Endothelial cell of hepatic sinusoid (primary cell): Measurements from ENCODE around the gene LONP2.
"Not testable (repeated sequence)": the region's sequence is repeated elsewhere in the genome, so short reads cannot be mapped to it uniquely, and the experiment has no call there.

ENCODE experiments used
- in situ Hi-C: cut with HindIII; loops from 2 replicates; pipeline ENCODE4 v1.10.0; 2017; ENCODE audit warnings: low sequenced_read_pairs

Gene LONP2

GRCh38 chr16:48386559-48387312 is 142.6 kb downstream of the LONP2 start:
- in situ Hi-C loops = loop anchor here (5.0 kb wide), 1 partner anchor 61 kb away; no protein-coding TSS in a partner anchor

DNA sequence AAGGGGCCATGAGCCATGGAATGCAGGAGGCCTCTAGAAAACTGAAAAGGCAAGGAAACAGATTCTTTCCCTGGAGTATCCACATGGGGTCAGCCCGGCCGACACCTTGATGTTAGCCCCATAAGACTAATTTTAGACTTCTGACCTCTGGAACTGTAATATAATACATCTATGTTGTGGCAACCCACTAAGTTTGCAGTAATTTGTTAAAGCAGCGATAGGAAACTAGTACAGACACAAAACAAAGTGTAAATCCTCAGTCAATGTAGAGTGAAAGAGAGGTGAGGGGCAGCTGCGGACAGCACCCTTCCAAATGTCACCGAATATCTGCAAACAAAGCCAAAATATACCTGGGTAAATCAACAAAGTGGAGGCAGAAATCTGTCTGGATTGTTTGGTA is 148.3 kb downstream of the LONP2 start:
- in situ Hi-C loops = no loop called here

- in situ Hi-C loops = no loop called here
Observed at GRCh38 chr16:48393485-48394354, 149.6 kb downstream of the LONP2 start.

- in situ Hi-C loops = no loop called here
Observed at GRCh38 chr16:48394355-48394703, 150.2 kb downstream of the LONP2 start.

DNA sequence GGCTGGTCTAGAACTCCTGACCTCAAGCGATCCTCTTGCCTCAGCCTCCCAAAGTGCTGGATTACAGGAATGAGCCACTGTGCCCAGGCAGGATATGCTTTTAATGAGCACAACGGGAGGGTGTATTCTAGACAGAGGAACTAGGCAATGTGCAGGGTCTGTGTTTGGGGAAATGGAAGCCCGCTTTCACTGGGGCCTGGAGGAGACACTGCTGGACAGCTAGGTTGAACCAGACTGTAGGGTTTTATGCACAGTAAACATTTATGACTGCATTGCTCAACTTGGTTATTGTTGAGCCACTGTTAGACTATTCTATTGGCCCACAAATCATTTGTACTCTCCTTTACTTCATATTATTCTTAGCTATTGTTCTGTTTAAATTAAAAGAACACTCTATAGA is 151.3 kb downstream of the LONP2 start:
- in situ Hi-C loops = no loop called here

GRCh38 chr16:48402547-48402946 is 158.4 kb downstream of the LONP2 start:
- in situ Hi-C loops = not testable (repeated sequence)

DNA sequence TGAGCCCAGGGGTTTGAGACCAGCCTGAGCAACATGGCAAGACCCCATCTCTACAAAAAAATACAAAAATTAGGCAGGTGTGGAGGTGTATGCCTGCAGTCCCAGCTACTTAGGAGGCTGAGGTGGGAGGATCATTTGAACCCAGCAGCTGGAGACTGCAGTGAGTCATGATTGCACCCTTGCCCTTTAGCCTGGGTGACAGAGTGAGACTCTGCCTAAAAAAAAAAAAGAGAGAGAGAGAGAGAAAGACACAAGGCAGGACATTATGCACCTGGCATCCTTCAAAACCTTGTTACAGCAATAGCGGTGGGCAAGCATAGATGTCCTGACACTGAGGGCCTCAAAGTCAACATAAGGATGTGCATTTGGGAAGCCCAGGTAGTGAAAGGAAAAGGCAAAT is 161.1 kb downstream of the LONP2 start:
- in situ Hi-C loops = no loop called here

DNA sequence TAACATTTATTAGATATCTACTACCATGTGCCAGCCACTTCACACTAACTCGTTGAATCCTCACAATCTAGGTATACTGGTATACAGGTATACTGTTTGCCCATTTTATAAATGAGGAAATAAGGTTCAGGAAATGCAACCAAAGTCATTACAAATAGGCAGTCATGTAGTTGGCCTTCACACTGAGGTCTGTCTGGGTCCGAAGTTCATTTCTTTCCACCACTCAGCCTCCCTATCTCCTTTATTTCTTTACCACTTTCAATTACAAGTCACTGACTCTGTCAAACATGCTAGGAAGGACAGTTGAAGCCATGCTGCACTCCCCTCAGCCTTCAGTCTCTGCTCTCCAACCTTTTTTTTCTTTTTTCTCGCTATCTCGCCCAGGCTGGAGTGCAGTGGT is 161.8 kb downstream of the LONP2 start:
- in situ Hi-C loops = no loop called here
